DOHH2 (cell line): ENCODE data around the gene AK8.

Source experiments
- H3F3A ChIP-seq: fragments of 200-600 bp; sonication (generic), shearing (Covaris generic); 2 replicates; pipeline ENCODE4 v1.6.0; 2016; ENCODE audit warnings: antibody characterized with exemption, mild to moderate bottlenecking; ENCODE audit not compliant: control insufficient read depth, insufficient read depth
- H3K27ac ChIP-seq: fragments of 200-600 bp; sonication (generic); 2 replicates; pipeline ENCODE4 v1.5.1; 2014; ENCODE audit warnings: low read depth, mild to moderate bottlenecking, low read length, moderate library complexity
- H3K27me3 ChIP-seq: fragments of 200-600 bp; sonication (generic); 2 replicates; pipeline ENCODE4 v1.6.1; 2014; ENCODE audit warnings: mild to moderate bottlenecking, low read length, mixed read lengths; ENCODE audit not compliant: control insufficient read depth
- H3K36me3 ChIP-seq: fragments of 200-600 bp; sonication (generic); 2 replicates; pipeline ENCODE4 v1.6.1; 2014; ENCODE audit warnings: mild to moderate bottlenecking, low read length, moderate library complexity, mixed read lengths; ENCODE audit not compliant: control insufficient read depth
- H3K4me1 ChIP-seq: fragments of 200-600 bp; sonication (generic); 2 replicates; pipeline ENCODE4 v1.6.1; 2014; ENCODE audit warnings: mild to moderate bottlenecking, low read length, mixed read lengths; ENCODE audit not compliant: control insufficient read depth
- H3K4me2 ChIP-seq: fragments of 200-600 bp; sonication (generic); 2 replicates; pipeline ENCODE4 v1.6.0; 2014; ENCODE audit warnings: mild to moderate bottlenecking, low read length, moderate library complexity
- H3K4me3 ChIP-seq: fragments of 200-600 bp; sonication (generic); 2 replicates; pipeline ENCODE4 v1.5.1; 2014; ENCODE audit warnings: mild to moderate bottlenecking, low read length, mixed read lengths
- H3K79me2 ChIP-seq: fragments of 200-600 bp; sonication (generic); 2 replicates; pipeline ENCODE4 v1.6.1; 2014; ENCODE audit warnings: mild to moderate bottlenecking, low read length, mixed read lengths; ENCODE audit not compliant: control insufficient read depth
- H3K9me2 ChIP-seq: fragments of 200-600 bp; sonication (generic); replicated peaks from 2 replicates; pipeline ENCODE4 v1.6.1; 2014; ENCODE audit warnings: mild to moderate bottlenecking, low read length, mixed read lengths; ENCODE audit not compliant: control insufficient read depth
- H3K9me3 ChIP-seq: fragments of 200-600 bp; sonication (generic); 2 replicates; pipeline ENCODE4 v1.6.1; 2014; ENCODE audit warnings: antibody characterized with exemption, low read length, mixed read lengths; ENCODE audit not compliant: control insufficient read depth, insufficient read depth
- H4K20me1 ChIP-seq: fragments of 200-600 bp; sonication (generic); 2 replicates; pipeline ENCODE4 v1.6.0; 2014; ENCODE audit warnings: low read depth, mild to moderate bottlenecking, antibody characterized with exemption, low read length, moderate library complexity; ENCODE audit not compliant: control insufficient read depth, insufficient read depth
- CTCF ChIP-seq: fragments of 200-600 bp; sonication (generic); IDR thresholded peaks from one replicate; pipeline ENCODE4 v1.5.1; 2014; ENCODE audit warnings: antibody characterized with exemption, mild to moderate bottlenecking, low read depth, low read length; ENCODE audit not compliant: poor library complexity, severe bottlenecking
- EZH2phosphoT487 ChIP-seq: fragments of 200-600 bp; sonication (generic); IDR thresholded peaks from 2 replicates; pipeline ENCODE4 v1.6.1; 2017; ENCODE audit warnings: borderline replicate concordance, mild to moderate bottlenecking, antibody characterized with exemption, low read length, moderate library complexity, mixed read lengths

AK8 gene

GRCh38 chr9:132744881-132745755 is 133.0 kb downstream of the AK8 start:
- Histone ChIP-seq H3K9me2 (no peaks in the 10 kb centered on the region), H4K20me1 (no peaks in the 10 kb centered on the region), H3K36me3 (no peaks in the 10 kb centered on the region), H3K9me3 (no peaks in the 10 kb centered on the region), H3K4me1 (no peaks in the 10 kb centered on the region), H3F3A (no peaks in the 10 kb centered on the region), H3K4me3 (no peak overlapping the region), H3K4me2 (no peak overlapping the region), H3K27ac (no peak overlapping the region), H3K27me3 (peaks cover 12% of the 10 kb centered on the region), H3K79me2 (no peaks in the 10 kb centered on the region)
- TF ChIP-seq CTCF (no peak), EZH2phosphoT487 (no peak)

GRCh38 chr9:132743931-132744479 is 134.1 kb downstream of the AK8 start:
- Histone ChIP-seq H3K36me3 (no peaks in the 10 kb centered on the region), H3K4me2 (no peak overlapping the region), H3K27me3 (peaks cover 12% of the 10 kb centered on the region), H3K79me2 (no peaks in the 10 kb centered on the region), H4K20me1 (no peaks in the 10 kb centered on the region), H3K4me1 (no peaks in the 10 kb centered on the region), H3K9me2 (no peaks in the 10 kb centered on the region), H3F3A (no peaks in the 10 kb centered on the region), H3K9me3 (no peaks in the 10 kb centered on the region), H3K4me3 (no peak overlapping the region), H3K27ac (no peak overlapping the region)
- TF ChIP-seq CTCF (no peak), EZH2phosphoT487 (no peak)

GRCh38 chr9:132742821-132743311 is 135.2 kb downstream of the AK8 start:
- no peaks in the 10 kb centered on the region for H3K79me2 ChIP-seq
- no peaks in the 10 kb centered on the region for H3K9me2 ChIP-seq
- TF ChIP-seq EZH2phosphoT487 (no peak), CTCF (no peak)
- no peaks in the 10 kb centered on the region for H3K36me3 ChIP-seq
- no peak overlapping the region for H3K4me2 ChIP-seq
- H3K4me3 ChIP-seq: no peak overlapping the region
- H3F3A ChIP-seq: no peaks in the 10 kb centered on the region
- no peak overlapping the region for H3K27ac ChIP-seq
- peaks cover 12% of the 10 kb centered on the region for H3K27me3 ChIP-seq
- no peaks in the 10 kb centered on the region for H3K9me3 ChIP-seq
- no peaks in the 10 kb centered on the region for H4K20me1 ChIP-seq
- no peaks in the 10 kb centered on the region for H3K4me1 ChIP-seq
